ENCODE measurements around the gene GPATCH11.

- no peak for TF ChIP-seq POLR2A (IDR thresholded peaks at IDR 0.05; ENCODE audit: low read depth, low read length)
- TF ChIP-seq, protein P1, sequence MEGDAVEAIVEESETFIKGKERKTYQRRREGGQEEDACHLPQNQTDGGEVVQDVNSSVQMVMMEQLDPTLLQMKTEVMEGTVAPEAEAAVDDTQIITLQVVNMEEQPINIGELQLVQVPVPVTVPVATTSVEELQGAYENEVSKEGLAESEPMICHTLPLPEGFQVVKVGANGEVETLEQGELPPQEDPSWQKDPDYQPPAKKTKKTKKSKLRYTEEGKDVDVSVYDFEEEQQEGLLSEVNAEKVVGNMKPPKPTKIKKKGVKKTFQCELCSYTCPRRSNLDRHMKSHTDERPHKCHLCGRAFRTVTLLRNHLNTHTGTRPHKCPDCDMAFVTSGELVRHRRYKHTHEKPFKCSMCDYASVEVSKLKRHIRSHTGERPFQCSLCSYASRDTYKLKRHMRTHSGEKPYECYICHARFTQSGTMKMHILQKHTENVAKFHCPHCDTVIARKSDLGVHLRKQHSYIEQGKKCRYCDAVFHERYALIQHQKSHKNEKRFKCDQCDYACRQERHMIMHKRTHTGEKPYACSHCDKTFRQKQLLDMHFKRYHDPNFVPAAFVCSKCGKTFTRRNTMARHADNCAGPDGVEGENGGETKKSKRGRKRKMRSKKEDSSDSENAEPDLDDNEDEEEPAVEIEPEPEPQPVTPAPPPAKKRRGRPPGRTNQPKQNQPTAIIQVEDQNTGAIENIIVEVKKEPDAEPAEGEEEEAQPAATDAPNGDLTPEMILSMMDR (conservative IDR thresholded peaks at IDR 0.05; ENCODE audit: low read depth, low read length): no peak
- no peak for TF ChIP-seq RAD21 (IDR thresholded peaks at IDR 0.05; ENCODE audit: low read length)
Observed at GRCh38 chr2:37070931-37071330, 13.4 kb upstream of the GPATCH11 start.

Measured in IMR-90 (cell line).